SK-N-SH (cell line): ENCODE data around the gene CDK5RAP2.

Experiments used
- CHD2 ChIP-seq: fragments of 150-350 bp; IDR thresholded peaks from 2 replicates; pipeline ENCODE4 v1.6.1; 2018; ENCODE audit warnings: low read length; ENCODE audit not compliant: partially characterized antibody
- EP300 ChIP-seq, 2 experiments: IDR thresholded peaks; 2 replicates each; pipeline versions ENCODE4 v1.4.0 to v1.6.1; 2012; ENCODE audit warnings: borderline replicate concordance in 1 of 2, low read depth in 1 of 2, low read length in 1 of 2
- EZH2phosphoT487 ChIP-seq: fragments of 200-600 bp; sonication (generic); IDR thresholded peaks from 2 replicates; pipeline ENCODE4 v1.6.1; 2017; ENCODE audit warnings: low read depth, mixed run types, mild to moderate bottlenecking, antibody characterized with exemption, moderate library complexity, borderline replicate concordance
- FOSL2 ChIP-seq: IDR thresholded peaks from 2 replicates; pipeline ENCODE4 v1.4.0; 2012; ENCODE audit warnings: low read depth, mild to moderate bottlenecking, moderate library complexity, borderline replicate concordance
- GABPA ChIP-seq: IDR thresholded peaks from 2 replicates; pipeline ENCODE4 v1.4.0; 2012; ENCODE audit warnings: low read depth, mild to moderate bottlenecking
- JUND ChIP-seq: IDR thresholded peaks from 2 replicates; pipeline ENCODE4 v1.4.0; 2012
- POLR2AphosphoS5 ChIP-seq: IDR thresholded peaks from 2 replicates; pipeline ENCODE4 v1.6.1; 2012; ENCODE audit warnings: low read depth, low read length
- RCOR1 ChIP-seq: fragments of 150-350 bp; IDR thresholded peaks from 2 replicates; pipeline ENCODE4 v1.6.1; 2017; ENCODE audit warnings: antibody characterized with exemption, low read length
- RFX5 ChIP-seq: IDR thresholded peaks from 2 replicates; pipeline ENCODE4 v1.6.1; 2012; ENCODE audit warnings: mild to moderate bottlenecking, improper control_type of control experiment, low read length
- TAF1 ChIP-seq: IDR thresholded peaks from 2 replicates; pipeline ENCODE4 v1.6.1; 2012; ENCODE audit warnings: low read depth, mild to moderate bottlenecking, low read length, moderate library complexity, borderline replicate concordance
- USF1 ChIP-seq: IDR thresholded peaks from 2 replicates; pipeline ENCODE4 v1.4.0; 2012; ENCODE audit warnings: low read depth, borderline replicate concordance
- USF2 ChIP-seq: fragments of 150-350 bp; IDR thresholded peaks from 2 replicates; pipeline ENCODE4 v1.6.1; 2017; ENCODE audit warnings: antibody characterized with exemption, low read length, low read depth, borderline replicate concordance
- TF ChIP-seq, protein P1 (sequence below): fragments of 200-600 bp; sonication (generic); IDR thresholded peaks from 2 replicates; pipeline ENCODE4 v1.6.1; 2017; ENCODE audit warnings: antibody characterized with exemption, mild to moderate bottlenecking, moderate library complexity
- TF ChIP-seq, protein P2 (sequence below): IDR thresholded peaks from 2 replicates; pipeline ENCODE4 v1.6.1; 2012; ENCODE audit warnings: mild to moderate bottlenecking, low read depth, low read length, moderate library complexity

DNA sequence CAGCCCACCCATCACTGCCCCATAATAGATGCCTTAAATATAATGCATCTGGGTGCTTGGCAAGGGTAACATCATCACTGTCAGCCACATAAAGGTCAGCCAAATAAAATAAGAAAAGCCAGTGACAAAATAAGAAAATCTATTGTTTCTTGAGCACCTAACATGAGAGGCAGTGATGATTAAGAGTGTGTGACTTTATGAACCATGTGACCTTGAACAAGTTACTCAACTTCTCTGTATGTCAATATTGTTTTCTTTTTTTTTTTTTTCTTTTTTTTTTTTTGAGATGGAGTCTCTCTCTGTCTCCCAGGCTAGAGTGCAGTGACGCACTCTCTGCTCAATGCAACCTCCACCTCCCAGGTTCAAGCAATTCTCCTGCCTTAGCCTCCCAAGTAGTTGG, 98.7 kb downstream of the CDK5RAP2 start:
- TF ChIP-seq, protein P1, sequence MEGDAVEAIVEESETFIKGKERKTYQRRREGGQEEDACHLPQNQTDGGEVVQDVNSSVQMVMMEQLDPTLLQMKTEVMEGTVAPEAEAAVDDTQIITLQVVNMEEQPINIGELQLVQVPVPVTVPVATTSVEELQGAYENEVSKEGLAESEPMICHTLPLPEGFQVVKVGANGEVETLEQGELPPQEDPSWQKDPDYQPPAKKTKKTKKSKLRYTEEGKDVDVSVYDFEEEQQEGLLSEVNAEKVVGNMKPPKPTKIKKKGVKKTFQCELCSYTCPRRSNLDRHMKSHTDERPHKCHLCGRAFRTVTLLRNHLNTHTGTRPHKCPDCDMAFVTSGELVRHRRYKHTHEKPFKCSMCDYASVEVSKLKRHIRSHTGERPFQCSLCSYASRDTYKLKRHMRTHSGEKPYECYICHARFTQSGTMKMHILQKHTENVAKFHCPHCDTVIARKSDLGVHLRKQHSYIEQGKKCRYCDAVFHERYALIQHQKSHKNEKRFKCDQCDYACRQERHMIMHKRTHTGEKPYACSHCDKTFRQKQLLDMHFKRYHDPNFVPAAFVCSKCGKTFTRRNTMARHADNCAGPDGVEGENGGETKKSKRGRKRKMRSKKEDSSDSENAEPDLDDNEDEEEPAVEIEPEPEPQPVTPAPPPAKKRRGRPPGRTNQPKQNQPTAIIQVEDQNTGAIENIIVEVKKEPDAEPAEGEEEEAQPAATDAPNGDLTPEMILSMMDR: no peak
- TF ChIP-seq RCOR1: no peak
- no peak for TF ChIP-seq EZH2phosphoT487
- TF ChIP-seq CHD2: no peak
- TF ChIP-seq GABPA: no peak
- no peak for TF ChIP-seq USF2
- TF ChIP-seq TAF1: no peak
- TF ChIP-seq POLR2AphosphoS5: no peak
- TF ChIP-seq JUND: no peak
- TF ChIP-seq USF1: no peak
- TF ChIP-seq, protein P2, sequence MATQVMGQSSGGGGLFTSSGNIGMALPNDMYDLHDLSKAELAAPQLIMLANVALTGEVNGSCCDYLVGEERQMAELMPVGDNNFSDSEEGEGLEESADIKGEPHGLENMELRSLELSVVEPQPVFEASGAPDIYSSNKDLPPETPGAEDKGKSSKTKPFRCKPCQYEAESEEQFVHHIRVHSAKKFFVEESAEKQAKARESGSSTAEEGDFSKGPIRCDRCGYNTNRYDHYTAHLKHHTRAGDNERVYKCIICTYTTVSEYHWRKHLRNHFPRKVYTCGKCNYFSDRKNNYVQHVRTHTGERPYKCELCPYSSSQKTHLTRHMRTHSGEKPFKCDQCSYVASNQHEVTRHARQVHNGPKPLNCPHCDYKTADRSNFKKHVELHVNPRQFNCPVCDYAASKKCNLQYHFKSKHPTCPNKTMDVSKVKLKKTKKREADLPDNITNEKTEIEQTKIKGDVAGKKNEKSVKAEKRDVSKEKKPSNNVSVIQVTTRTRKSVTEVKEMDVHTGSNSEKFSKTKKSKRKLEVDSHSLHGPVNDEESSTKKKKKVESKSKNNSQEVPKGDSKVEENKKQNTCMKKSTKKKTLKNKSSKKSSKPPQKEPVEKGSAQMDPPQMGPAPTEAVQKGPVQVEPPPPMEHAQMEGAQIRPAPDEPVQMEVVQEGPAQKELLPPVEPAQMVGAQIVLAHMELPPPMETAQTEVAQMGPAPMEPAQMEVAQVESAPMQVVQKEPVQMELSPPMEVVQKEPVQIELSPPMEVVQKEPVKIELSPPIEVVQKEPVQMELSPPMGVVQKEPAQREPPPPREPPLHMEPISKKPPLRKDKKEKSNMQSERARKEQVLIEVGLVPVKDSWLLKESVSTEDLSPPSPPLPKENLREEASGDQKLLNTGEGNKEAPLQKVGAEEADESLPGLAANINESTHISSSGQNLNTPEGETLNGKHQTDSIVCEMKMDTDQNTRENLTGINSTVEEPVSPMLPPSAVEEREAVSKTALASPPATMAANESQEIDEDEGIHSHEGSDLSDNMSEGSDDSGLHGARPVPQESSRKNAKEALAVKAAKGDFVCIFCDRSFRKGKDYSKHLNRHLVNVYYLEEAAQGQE: no peak
- TF ChIP-seq RFX5: no peak
- TF ChIP-seq FOSL2: no peak
- TF ChIP-seq EP300 (IDR thresholded peaks at IDR 0.05; ENCODE audit: borderline replicate concordance in 1 of 2, low read depth in 1 of 2, low read length in 1 of 2): no peak
